ENCODE data around the gene GTF3C1.

GTF3C1 gene

GRCh38 chr16:27426423-27427408, 123.0 kb downstream of the GTF3C1 start:
- H3K27ac ChIP-seq, result no peak overlapping the region

GRCh38 chr16:27425961-27426360, 123.8 kb downstream of the GTF3C1 start:
- TF ChIP-seq, protein P1, sequence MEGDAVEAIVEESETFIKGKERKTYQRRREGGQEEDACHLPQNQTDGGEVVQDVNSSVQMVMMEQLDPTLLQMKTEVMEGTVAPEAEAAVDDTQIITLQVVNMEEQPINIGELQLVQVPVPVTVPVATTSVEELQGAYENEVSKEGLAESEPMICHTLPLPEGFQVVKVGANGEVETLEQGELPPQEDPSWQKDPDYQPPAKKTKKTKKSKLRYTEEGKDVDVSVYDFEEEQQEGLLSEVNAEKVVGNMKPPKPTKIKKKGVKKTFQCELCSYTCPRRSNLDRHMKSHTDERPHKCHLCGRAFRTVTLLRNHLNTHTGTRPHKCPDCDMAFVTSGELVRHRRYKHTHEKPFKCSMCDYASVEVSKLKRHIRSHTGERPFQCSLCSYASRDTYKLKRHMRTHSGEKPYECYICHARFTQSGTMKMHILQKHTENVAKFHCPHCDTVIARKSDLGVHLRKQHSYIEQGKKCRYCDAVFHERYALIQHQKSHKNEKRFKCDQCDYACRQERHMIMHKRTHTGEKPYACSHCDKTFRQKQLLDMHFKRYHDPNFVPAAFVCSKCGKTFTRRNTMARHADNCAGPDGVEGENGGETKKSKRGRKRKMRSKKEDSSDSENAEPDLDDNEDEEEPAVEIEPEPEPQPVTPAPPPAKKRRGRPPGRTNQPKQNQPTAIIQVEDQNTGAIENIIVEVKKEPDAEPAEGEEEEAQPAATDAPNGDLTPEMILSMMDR (IDR thresholded peaks at IDR 0.05), result no peak
- TF ChIP-seq ZFX (IDR thresholded peaks at IDR 0.05; ENCODE audit: borderline replicate concordance), result no peak
- no peak overlapping the region for H3K27ac ChIP-seq

More at GRCh38 chr16:27426423-27427408, 123.0 kb downstream of the GTF3C1 start:
- TF ChIP-seq, protein P1 (IDR thresholded peaks at IDR 0.05), result no peak
- TF ChIP-seq ZFX (IDR thresholded peaks at IDR 0.05; ENCODE audit: borderline replicate concordance), result no peak

- H3K27ac ChIP-seq, result no peak overlapping the region
- no peak for TF ChIP-seq ZFX (IDR thresholded peaks at IDR 0.05; ENCODE audit: borderline replicate concordance)
- TF ChIP-seq, protein P1 (IDR thresholded peaks at IDR 0.05), result no peak
These were observed 124.8 kb downstream of the GTF3C1 start for GRCh38 chr16:27424772-27425498.

DNA sequence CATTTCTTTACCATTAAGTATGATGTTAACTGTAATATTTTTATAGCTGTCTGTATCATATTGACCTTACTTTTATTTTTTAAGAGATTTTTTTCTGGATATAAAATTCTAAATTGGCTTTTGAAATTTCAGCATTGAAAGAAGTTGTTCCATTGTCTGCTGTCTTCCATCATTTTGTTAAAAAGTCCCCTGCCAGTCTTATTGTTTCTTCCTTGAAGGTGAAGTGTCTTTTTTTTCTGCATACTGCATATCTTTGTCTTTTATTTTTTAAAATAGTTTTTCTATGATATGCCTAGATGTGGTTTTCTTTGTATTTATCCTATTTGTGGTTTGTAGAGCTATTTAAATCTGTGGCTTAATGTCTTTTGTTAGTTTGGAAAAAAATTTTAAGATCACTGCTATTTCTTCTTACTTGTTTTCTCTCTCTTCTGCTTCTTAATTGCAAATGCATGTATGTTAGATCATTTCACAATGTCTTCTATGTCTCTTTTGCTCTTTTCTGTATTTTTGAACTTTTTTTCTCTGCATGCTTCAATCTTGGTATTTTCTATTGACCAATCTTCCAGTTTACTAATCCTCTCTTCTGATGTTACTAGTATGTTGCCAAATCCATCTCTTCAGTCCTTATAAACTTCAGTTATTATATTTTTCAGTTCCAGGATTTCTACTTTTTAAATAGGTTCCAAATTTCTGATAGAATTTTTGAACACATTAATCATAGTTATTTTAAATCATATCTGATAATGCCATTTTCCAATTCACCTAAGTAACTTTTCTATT, 127.6 kb downstream of the GTF3C1 start:
- no peak for TF ChIP-seq ZFX (IDR thresholded peaks at IDR 0.05; ENCODE audit: borderline replicate concordance)
- TF ChIP-seq, protein P1 (IDR thresholded peaks at IDR 0.05), result no peak
- no peak overlapping the region for H3K27ac ChIP-seq

- no peak for TF ChIP-seq ZFX (IDR thresholded peaks at IDR 0.05; ENCODE audit: borderline replicate concordance)
- TF ChIP-seq, protein P1 (IDR thresholded peaks at IDR 0.05), result no peak
- no peak overlapping the region for H3K27ac ChIP-seq
These were observed 132.6 kb downstream of the GTF3C1 start for GRCh38 chr16:27417047-27417671.

DNA sequence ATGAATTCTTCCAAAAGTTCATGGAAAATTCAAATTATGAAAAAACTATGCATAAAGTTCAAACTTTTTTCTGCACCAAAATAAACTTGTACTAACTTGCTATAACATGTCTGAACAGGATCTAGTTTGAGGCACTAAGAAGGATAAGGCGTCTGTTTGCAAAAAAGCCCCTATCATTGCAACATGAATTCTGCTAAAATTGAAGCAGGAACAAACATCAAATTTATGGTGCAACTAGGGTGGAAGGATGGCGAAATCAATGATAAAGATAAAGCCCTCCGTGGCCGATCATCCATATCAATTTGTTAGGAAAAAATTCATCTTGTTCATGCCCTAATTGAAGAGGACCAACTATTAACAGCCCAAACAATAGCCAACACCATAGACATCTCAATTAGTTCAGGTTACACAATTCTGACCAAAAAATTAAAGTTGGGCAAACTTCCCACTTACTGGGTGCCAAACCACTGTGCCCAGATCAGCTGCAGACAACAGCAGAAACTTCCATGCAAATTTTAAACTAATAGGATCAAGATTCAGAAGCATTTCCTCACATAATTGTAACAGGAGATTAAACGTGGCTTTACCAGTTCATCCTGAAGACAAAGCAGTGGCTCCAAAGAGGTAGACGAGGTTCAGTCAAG, 134.8 kb downstream of the GTF3C1 start:
- TF ChIP-seq ZFX (IDR thresholded peaks at IDR 0.05; ENCODE audit: borderline replicate concordance), result no peak
- no peak overlapping the region for H3K27ac ChIP-seq

All from 22Rv1 (cell line).